Heart right ventricle (tissue), 16 donors: ENCODE measurements around the gene SOAT2. TPM values are rescaled to one million over a fixed set of nuclear protein-coding genes. Genes with fewer than 3 reads are reported as not detected.

Experiments used
- ATAC-seq, 8 donors: fragments of 200-7000 bp; cut with Tn5 transposase; one replicate each; pipeline ENCODE4 v1.9.1; 2020; ENCODE audit warnings: mild to moderate bottlenecking in 8 of 8, moderate library complexity in 8 of 8, moderate number of reproducible peaks in 1 of 8
- DNase-seq, 2 donors: peaks; one replicate each; pipeline ENCODE4 v3.0.0-alpha.2; 2020
- H3K27ac ChIP-seq, 10 donors: fragments of 200-600 bp; sonication (generic) in 2 of 10; one replicate each; pipeline versions ENCODE4 v1.5.0 to v1.8.0; 2020 to 2022; ENCODE audit warnings: mild to moderate bottlenecking in 3 of 10
- H3K27me3 ChIP-seq, 7 donors: fragments of 200-600 bp; one replicate each; pipeline ENCODE4 v1.8.0; 2021 to 2022; ENCODE audit warnings: mild to moderate bottlenecking in 2 of 7
- H3K36me3 ChIP-seq, 9 donors: fragments of 200-600 bp; sonication (generic) in 1 of 9; one replicate each; pipeline versions ENCODE4 v1.5.0 to v1.8.0; 2020 to 2022; ENCODE audit warnings: mild to moderate bottlenecking in 2 of 9
- H3K4me1 ChIP-seq, 9 donors: fragments of 200-600 bp; sonication (generic) in 1 of 9; one replicate each; pipeline versions ENCODE4 v1.5.0 to v1.8.0; 2020 to 2022; ENCODE audit warnings: mild to moderate bottlenecking in 4 of 9
- H3K4me3 ChIP-seq, 10 donors: fragments of 200-600 bp; sonication (generic) in 2 of 10; one replicate each; pipeline versions ENCODE4 v1.5.0 to v1.8.0; 2020 to 2022; ENCODE audit warnings: mild to moderate bottlenecking in 7 of 10, moderate library complexity in 2 of 10
- H3K9me3 ChIP-seq, 11 donors: fragments of 200-600 bp in 10 of 11; sonication (generic) in 2 of 11; one replicate each; pipeline versions ENCODE4 v1.5.0 to v1.8.0; 2013 to 2022; ENCODE audit warnings: mild to moderate bottlenecking in 2 of 11, control low read depth in 1 of 11, moderate library complexity in 1 of 11
- CTCF ChIP-seq, 9 donors: fragments of 200-600 bp; sonication (generic) in 2 of 9; IDR thresholded peaks; one replicate each; pipeline versions ENCODE4 v1.5.0 to v1.8.0; 2021 to 2022; ENCODE audit warnings: antibody characterized with exemption in 9 of 9, mild to moderate bottlenecking in 5 of 9, moderate library complexity in 1 of 9
- WGBS, 2 donors: extraction: QIAGEN DNeasy Blood & Tissue Kit; methylation state at CpG; one replicate each; pipeline ENCODE4 v1.1.7; 2013; ENCODE audit warnings: inconsistent platforms in 1 of 2; 5-methylcytosine and 5-hydroxymethylcytosine counted together
- intact Hi-C, 10 donors: fragments of 100-400 bp; cut with DNase I; formaldehyde crosslinking; loops; one replicate each; pipeline versions ENCODE4 v1.11.1 to v1.14.2; 2022
- polyA plus RNA-seq, 2 donors: library from polyadenylated mRNA; stranded (reverse); fragments of 200-250 nt; gene quantifications; one replicate each; pipeline ENCODE4 v1.2.3, GENCODE V29; 2013
- total RNA-seq, 10 donors: library from RNA; stranded (reverse); fragmentation: NEBNext Ultra II Directional in 3 of 10; extraction: Animal tissue kit (Norgen Biotek cat#: 25700) in 3 of 10; gene quantifications; one replicate each; pipeline versions ENCODE4 v1.2.1 to v1.2.4, GENCODE V29; 2021 to 2023
- donor health status: Arrhythmogenic right ventricular cardiomyopathy.
- donor health status: ischemic (EF 13 %, LVEDD 7.1; RV severe dilation, severe dysfunction).
- donor health status: healthy with polysubstance abuse.
- donor health status: DM: no; HTN: yes; CAD: no.
- donor health status: DM: no; HTN: no; CAD: no.
- donor health status: ischemic (EF 25% LVEDD 6.9; RV normal size, moderate dysfunction).
- donor health status: ischemic (EF 25% LVEDD 5.7; RV mildly dilated, moderate dysfunction).
- donor health status: healthy.
- donor health status: DM: yes; HTN: yes; CAD: no.
- donor health status: Ischemic cardiomyopathy.
- donor health status: ischemic (EF 35%, LVEDD 5.7; RV mildly dilated, moderate dysfunction).
- donor health status: nonischemic (EF 11% LVEDD 7.7; RV severe dilation, severe dysfunction).
- donor health status: DM: yes; HTN: yes; CAD: no.
- donor health status: PGD.
- donor health status: ischemic (EF 29% LVEDD 5.4; RV normal size, mild dysfunction).
- donor health status: nonischemic (EF 23%, LVEDD 6.1; RV moderate dilation, normal function).

The SOAT2 gene
- total and polyA plus RNA-seq, 12 donors, result 0.03 TPM; not detected in 11

DNA sequence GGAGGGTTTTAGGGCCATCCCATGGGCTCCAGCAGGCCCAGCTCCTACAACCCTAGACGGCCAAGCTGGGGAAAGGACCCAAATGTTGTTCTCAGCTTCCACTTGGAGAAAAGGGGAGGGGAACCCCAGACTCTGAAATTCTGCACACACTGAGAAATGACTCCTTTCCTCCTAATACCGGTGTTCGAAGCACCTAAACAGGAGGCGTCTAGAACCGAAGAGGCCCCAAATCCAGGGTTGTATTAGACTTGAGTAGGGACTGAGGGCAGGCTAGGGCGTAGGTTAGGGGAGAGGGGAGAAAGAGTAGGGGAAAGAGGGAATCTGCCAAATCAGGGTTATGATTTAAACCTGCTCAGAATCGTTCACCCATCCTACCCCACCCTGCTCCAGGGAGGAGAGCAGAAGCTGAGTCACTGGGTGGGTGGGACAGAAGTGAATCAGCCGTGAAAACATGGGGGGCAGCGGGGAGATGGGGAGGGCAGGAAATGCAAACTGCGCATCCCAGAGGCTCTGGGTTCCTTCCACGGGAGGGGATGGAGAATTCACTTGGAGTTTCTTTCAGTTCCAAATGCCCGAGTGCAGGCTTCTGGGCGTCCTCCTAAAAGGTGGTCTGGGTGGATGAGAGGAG lies 4.8 kb upstream of the SOAT2 start:
- DNase-seq (peak in 1 of 2 donors; percentile 58), ATAC-seq (peak in 7 of 8 donors; percentile 16 to 61 (median 42))
- Histone ChIP-seq H3K36me3 (peaks cover 0 to 26% (median 0%) of the 10 kb centered on the region in 9 donors), H3K27me3 (peaks cover 0 to 4% (median 0%) of the 10 kb centered on the region in 7 donors), H3K4me3 (peak overlapping the region in 9 of 10 donors; percentile 61 to 82 (median 66)), H3K4me1 (peaks cover 10 to 65% (median 40%) of the 10 kb centered on the region in 9 donors), H3K27ac (peak overlapping the region; percentile 79 to 97 (median 90)), H3K9me3 (no peaks in the 10 kb centered on the region)
- WGBS, 2 donors, result 30 to 38% methylated on average over 13 of the region's 13 CpGs
- intact Hi-C loops, result loop anchor here in 6 of 10 donors (2.0 to 5.0 kb wide), 5 partner anchors 28 to 61 kb away; no protein-coding TSS in a partner anchor
- TF ChIP-seq CTCF (IDR thresholded peaks at IDR 0.05), result no peak

DNA sequence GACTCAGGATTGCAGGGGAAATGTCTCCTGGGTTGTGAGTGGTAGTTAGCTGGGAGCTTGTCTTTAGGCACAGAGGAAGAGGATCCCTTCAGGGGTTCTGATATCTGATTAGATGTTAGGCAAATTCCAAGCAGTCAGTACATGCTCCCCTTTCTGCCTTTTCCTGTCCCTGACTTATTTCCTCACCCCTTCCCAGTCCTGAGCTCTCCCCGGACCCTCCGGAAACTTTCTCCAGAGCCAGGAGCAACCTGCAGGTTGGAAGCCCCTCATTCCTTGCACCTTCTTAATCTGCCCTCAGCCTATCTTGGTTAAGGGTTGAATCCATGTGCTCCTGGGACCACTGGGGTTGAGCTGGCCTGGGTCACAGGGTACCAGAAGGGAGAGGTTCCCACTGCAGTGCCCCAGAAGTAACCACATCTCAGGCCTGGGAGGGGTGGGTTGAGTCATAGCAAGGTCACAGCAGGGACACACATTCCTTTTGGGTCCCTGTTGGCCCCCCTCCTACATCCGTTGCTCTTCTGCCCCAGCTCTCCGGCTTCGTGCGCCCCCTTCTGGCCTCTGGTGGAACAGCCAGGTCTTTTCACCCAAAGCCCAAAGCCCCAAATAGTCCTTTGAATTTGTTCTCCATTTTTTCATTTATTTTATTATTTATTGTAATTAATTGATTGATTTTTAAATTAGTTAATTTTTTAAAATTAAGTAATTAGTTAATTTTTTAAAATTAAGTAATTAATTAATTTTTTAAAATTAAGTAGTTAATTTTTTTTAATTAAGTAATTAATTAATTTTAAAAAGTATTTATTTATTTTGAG lies 4.0 kb upstream of the SOAT2 start:
- Histone ChIP-seq H3K27ac (peak overlapping the region; percentile 79 to 97 (median 90)), H3K36me3 (peaks cover 0 to 26% (median 0%) of the 10 kb centered on the region in 9 donors), H3K4me1 (peaks cover 10 to 68% (median 40%) of the 10 kb centered on the region in 9 donors), H3K4me3 (peak overlapping the region in 6 of 10 donors; percentile 62 to 82 (median 67)), H3K9me3 (no peaks in the 10 kb centered on the region), H3K27me3 (peaks cover 0 to 4% (median 0%) of the 10 kb centered on the region in 7 donors)
- 11 to 17% methylated on average over 6 of the region's 6 CpGs for WGBS, 2 donors
- intact Hi-C loops, result loop anchor here in 8 of 10 donors (1.0 to 5.0 kb wide), 6 partner anchors 28 to 62 kb away; no protein-coding TSS in a partner anchor
- DNase-seq, result peak; percentile 94
- peak; percentile 91 to 99 (median 98) for TF ChIP-seq CTCF (IDR thresholded peaks at IDR 0.05)
- peak; percentile 77 to 86 (median 83) for ATAC-seq

- H3K4me1 ChIP-seq, result peaks cover 10 to 69% (median 39%) of the 10 kb centered on the region in 9 donors
- no peak overlapping the region for H3K4me3 ChIP-seq
- WGBS, 2 donors, result 89 to 91% methylated on average over 13 of the region's 13 CpGs
- ATAC-seq, result no peak
- intact Hi-C loops, result loop anchor here in 2 of 10 donors (5.0 kb wide), 1 partner anchor 33 kb away; no protein-coding TSS in a partner anchor
- no peak overlapping the region for H3K27ac ChIP-seq
- peaks cover 0 to 4% (median 0%) of the 10 kb centered on the region in 7 donors for H3K27me3 ChIP-seq
- H3K36me3 ChIP-seq, result peaks cover 0 to 26% (median 0%) of the 10 kb centered on the region in 9 donors
- DNase-seq, result no peak
- no peak for TF ChIP-seq CTCF (IDR thresholded peaks at IDR 0.05)
- H3K9me3 ChIP-seq, result no peaks in the 10 kb centered on the region
These were observed 2.7 kb upstream of the SOAT2 start for GRCh38 chr12:53100466-53101151.

- intact Hi-C loops, result loop anchor here in 2 of 10 donors (5.0 kb wide), 1 partner anchor 34 kb away; no protein-coding TSS in a partner anchor
- TF ChIP-seq CTCF (IDR thresholded peaks at IDR 0.05), result no peak
- Histone ChIP-seq H3K4me1 (peaks cover 8 to 64% (median 33%) of the 10 kb centered on the region in 9 donors), H3K27ac (no peak overlapping the region), H3K27me3 (peaks cover 0 to 4% (median 0%) of the 10 kb centered on the region in 7 donors), H3K36me3 (peaks cover 0 to 26% (median 0%) of the 10 kb centered on the region in 9 donors), H3K9me3 (no peaks in the 10 kb centered on the region), H3K4me3 (no peak overlapping the region)
- DNase-seq (no peak), ATAC-seq (no peak)
- 90 to 91% methylated on average over 7 of the region's 7 CpGs for WGBS, 2 donors
These were observed 2.0 kb upstream of the SOAT2 start for GRCh38 chr12:53101266-53101665.
